Left renal cortex interstitium (tissue), 4 donors: ENCODE results near the gene SPTLC2. TPM values are rescaled to one million over a fixed set of nuclear protein-coding genes. Genes with fewer than 3 reads are reported as not detected.

Experiments
- DNase-seq, 4 donors: peaks; one replicate each; pipeline ENCODE4 v3.0.0-alpha.2; 2013; ENCODE audit warnings: low read depth in 4 of 4, low spot score in 2 of 4, missing footprints in 1 of 4
- polyA plus RNA-seq, 4 donors: library from polyadenylated mRNA; unstranded; fragments of 120-200 nt; gene quantifications; one replicate each; pipeline ENCODE4 v1.2.1, GENCODE V29; 2013; ENCODE audit not compliant: insufficient read length in 4 of 4

Gene SPTLC2
- polyA plus RNA-seq, 4 donors: 67.1 to 71.3 (median 69.1) TPM

DNA sequence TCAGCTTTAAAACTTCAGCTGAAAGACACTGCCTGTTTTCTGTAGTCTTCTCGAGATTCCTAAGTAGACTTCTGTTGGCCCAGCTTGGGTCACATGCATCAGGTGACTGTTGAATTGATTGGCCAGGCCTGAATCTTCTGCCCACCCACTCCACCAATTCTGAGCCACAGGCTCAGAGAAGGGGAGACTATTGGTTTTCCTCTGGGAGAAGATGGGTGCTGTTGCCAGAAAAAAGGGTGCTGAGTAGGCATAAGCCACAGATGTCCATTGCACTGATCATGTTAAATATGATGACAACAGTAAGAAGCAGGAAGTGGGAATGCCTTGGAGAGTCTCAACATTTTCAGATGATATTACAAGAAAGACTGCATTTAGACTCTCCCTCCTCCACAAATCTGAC lies 6.8 kb upstream of the SPTLC2 start:
- DNase-seq: no peak

DNA sequence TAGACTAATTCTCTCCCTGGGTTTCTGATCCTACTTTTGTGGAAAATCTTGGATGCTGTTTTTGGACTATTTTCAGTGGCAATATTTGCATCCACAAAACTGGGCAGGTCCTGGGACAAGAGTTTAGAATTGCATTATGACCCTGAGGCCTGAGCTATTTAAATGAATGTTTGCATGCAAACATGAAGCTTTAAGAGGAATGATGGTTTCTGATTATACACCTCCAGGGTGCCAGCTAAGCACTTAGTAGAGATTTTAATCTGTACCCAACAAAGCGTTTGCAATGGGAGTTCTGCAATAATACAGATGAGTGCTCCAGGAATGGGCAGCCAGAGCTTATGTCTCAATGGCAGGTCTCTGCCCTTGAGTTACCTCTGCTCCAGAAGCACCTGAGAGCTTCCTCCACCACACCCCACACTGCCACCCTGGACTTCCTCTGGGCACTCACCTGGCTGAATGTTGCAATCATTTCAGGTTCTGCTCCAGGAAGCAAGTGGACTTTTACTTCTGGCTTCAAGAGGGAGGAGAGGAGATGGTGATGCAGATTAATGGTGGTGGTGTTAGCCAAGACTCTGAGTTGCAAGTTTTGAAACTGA lies 6.0 kb upstream of the SPTLC2 start:
- DNase-seq: no peak

DNA sequence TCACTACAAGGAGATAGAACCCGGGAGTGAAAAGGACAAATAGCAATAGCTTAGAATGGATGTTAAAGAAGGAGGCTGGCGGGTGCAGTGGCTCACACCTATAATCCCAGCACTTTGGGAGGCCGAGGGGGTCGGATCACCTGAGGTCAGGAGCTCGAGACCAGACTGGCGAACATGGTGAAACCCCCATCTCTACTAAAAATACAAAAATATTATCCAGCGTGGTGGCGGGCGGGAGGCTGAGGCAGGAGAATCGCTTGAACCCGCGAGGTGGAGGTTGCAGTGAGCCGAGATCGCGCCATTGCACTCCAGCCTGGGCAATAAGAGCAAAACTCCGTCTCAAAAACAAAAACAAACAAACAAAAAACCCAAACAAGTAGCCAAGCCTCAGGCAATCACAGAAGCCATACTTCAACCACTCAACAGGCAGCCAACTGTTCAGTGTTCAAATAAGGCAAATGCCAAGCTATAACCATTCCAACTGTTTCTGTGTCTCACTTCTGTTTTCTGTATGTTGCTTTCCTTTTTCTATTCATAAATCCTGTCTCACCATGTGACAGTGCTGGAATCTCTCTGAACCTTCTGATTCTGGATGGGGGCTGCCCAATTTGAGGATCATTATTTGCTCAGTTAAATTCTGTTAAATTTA lies 3.9 kb upstream of the SPTLC2 start:
- no peak for DNase-seq

DNA sequence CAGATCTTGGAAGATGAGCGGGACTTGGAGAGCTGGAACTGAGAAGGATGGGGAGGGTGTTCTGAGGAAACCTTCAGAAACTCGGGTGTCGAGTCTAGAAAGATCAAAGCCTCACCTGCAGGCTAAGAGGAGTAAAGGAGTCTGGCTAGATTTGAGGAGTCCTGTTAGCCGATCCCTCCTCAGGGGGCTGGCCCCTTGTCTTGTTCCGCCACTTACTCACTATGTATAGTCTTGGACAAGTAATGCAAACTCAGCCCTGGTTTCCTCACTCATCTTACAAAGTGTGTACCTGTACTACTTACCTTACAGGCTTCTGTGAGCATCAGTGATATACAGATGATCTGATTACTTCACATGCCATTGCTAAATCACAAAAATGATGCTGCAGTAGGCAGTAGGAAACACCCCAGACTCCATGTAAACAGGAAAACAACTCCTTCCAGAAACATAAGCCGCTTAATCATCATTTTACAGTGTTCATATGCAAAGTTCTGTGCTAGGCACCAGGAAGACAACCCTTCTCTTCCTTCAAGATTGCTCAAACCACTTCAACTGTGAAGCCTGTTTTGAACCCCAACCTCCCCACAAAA lies 2.0 kb upstream of the SPTLC2 start:
- no peak for DNase-seq

DNA sequence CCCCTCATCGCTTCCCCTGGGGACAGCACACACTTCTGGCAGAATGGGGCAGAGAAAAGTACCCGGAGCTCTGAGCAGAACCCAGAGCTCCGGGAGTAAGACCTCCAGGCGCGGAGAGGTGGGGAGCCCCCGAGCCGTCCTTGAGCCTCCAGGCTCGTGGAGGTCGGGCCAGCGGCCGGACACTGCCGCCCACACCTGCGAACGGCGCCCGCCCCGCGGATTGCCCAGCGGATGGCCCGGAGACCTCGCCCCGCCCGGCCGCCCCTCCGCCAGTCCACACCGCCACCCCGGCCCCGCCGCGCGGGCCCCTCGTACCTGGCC lies 344 bp downstream of the SPTLC2 start:
- no peak for DNase-seq

DNA sequence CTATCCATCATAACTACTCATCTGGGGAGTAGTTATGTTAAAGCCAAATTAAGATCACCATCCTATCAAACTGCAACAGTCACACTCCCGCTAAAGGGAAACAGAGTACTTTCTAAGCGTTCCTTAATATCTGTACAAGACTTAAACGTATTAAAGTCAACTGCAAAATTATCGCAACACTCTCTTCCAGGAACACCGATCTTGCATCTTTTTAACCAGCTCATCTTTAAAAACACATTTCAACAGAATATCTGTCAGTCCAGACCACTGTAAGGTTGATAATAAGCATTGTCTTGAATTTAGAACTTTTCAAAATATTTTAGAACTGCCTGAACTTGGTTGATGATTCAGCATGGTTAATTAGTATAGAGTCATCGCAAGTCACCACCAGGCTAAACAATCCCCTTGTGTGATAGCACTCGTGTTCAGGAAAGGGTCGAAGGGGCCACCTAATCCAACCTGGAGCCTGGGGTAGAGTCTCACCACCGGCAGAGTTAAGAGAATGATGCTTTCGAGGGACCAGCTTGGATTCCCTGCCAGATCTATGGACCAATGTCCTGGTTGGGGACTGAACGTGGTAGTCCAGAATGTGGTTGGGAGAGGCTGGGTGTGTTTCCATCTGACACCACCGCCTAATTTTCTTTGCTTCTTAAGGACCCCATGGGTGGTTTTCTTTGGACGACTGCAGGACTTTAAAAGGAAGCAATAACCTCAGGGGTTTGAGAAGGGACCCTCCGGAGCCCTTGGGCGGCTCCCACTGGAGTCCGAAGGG lies 890 bp downstream of the SPTLC2 start:
- DNase-seq: no peak

DNA sequence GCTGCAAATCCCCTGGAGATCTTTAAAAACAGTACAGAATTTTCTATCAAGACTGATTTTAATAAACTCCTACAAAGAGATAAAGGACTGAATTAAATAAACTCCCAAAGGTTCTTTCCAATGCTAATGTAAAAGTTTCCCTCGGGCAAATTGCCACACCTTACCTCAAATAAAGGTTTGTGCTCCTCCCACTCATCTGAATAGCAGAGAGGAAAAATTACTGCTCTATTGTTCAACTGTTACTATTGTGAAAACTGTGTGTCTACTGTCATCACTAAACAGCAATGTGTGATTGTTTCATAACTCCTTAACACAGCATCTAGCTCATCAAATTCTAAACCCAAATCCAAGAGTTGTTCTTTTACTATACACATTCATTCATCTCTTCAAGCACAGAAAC lies 3.2 kb downstream of the SPTLC2 start:
- no peak for DNase-seq

DNA sequence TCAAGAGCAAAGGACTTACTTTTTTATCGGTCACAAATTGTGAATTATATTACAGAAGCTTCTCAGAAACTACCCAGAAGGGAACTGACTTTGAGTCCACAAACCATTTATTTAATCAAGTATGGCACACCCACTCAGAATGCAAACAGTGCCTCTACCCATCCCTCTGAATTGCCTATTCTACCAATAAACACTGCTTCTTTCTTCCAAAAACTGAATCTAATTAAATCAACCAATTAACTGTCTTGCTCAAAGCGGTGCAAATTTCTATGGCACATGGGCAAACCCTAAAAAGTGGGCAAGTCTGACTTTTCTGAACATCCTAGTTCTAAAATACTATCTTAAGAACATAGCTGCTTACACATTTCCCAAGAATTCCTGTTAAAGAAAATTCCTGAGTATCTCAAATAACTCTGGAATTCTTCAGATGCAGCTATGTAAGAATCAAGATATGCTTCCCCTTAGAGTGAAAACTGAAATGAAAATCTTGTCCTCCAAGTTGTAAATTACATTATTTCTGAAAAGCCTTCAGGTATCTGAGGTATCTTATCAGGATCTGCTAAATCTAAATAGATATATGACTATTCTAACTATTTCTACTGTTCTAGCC lies 4.3 kb downstream of the SPTLC2 start:
- DNase-seq: no peak

DNA sequence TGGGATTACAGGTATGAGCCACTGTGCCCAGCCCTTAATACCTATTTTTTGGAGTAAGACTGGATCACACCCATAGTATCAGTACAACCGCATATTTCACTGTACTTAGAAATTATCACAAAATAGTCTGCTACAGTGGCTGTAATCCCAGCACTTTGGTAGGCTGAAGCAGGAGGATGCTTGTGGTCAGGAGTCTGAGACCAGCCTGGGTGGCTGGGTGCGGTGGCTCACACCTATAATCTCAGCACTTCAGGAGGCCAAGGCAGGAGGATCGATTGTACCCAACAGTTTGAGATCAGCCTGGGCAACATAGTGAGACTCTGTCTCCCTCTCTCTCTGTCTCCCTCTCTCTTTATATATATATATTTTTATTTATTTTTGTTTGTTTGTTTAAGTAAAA lies 5.9 kb downstream of the SPTLC2 start:
- no peak for DNase-seq

DNA sequence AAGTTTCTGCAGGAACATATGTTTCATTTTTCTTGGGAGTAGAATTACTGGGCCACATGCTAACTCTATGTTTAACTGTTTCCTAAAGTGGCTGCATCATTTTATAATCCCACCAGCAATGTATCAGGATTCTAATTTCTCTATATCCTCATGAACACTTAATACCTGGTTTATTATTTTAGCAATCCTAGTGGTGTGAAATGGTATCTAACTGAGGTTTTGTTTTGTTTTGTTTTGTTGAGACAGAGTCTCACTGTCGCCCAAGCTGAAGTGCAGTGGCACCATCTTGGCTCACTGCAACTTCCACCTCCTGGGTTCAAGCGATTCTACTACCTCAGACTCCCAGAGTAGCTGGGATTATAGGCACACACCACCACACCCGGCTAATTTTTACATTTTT lies 6.5 kb downstream of the SPTLC2 start:
- no peak for DNase-seq

DNA sequence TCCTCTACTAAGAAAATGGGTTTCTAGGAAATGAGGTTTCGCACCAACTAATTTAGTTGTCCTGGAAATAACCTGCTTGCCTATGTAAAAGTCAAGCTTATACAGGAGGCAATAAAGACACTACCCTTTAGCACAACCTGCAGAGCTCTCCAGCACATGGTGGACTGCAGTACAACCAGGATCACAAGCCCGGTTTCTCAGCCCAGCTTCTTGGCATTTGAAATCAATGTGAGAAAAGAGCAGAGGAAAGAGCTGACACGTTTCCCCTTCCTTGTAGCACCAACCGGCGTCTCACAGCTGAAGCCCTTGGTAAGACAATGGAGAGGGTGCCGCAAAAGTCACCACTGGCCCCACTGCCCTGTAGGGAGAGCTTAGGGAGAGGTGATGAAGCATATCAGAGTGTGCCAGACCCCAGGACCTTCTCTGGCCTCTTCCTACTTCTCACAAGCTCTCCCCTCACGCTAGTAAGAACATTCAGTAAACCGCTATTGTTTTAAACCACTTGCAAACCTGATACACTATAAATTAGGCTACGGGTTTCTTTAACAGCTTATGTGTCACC lies 8.6 kb downstream of the SPTLC2 start:
- DNase-seq: no peak

DNA sequence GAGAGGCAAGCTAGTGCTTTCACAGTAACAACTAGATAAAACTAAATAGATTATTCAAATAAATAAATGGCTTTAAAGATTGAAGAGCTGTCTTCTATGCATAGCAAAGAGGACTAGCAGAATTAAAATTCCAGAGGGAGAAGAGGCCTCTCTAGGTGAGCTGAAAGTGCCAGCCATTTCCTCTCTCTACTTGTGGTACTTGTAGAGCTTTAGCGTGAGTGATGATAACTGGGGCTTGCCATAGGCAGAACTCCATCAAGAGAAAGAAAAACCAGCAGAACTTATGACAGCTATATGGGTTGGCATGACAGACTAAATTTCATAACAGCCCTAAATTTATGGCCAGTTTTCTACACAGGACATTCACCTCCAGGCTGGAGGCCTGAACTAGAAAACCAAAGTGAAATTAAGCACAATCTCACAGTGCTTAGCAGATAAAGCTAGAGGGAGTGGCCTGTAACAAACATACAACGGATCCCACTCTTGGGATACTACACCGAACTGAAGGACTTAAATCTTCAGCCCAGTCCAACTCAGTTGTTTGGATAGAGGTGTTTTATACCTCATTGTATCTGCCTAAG lies 11.0 kb downstream of the SPTLC2 start:
- DNase-seq: no peak

DNA sequence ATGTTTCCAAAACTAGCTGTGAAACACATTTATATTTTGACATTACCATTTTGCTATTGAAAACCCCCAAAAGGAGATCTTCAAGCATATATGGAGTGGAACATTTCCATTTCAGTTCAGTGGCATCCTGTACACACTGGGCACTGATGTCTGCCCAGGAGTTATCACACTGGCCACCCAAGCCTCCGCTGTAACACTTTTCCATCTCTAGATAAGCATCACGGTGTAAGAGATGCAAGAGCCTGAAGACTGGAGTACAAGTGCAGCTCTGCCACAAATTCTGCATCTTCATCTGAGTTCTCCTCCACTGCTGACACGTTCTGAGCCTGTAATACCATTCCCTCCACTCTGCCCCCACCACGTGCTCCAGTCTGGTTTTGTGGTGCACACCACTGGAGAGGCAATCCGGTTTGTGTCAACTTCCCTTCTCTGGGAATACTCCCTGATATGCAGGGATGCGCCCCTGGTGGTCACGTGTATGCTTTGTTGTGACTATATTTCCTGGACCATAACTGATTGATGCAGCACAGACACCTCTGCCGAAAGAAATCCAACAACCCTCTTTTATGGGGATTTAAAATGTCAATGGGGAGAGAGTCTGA lies 12.7 kb downstream of the SPTLC2 start:
- DNase-seq: no peak

DNA sequence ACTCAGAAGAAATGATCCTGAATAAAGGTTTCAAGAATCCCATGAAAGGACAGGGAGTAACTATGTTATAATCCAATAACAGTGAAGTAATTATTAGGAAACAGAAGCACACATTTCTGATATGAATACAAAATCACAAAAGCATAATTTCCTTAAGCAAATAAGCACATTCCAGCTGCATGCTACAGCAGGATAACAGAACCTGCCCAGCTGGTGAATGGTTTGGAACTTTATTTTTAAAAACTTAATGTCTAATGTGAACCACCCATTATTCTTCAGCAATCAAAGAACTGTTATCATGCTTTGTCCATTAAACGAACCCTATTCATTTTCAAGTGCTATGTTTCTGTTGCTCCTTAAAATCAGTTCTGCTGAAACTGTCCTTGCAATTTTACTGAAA lies 13.4 kb downstream of the SPTLC2 start:
- no peak for DNase-seq

DNA sequence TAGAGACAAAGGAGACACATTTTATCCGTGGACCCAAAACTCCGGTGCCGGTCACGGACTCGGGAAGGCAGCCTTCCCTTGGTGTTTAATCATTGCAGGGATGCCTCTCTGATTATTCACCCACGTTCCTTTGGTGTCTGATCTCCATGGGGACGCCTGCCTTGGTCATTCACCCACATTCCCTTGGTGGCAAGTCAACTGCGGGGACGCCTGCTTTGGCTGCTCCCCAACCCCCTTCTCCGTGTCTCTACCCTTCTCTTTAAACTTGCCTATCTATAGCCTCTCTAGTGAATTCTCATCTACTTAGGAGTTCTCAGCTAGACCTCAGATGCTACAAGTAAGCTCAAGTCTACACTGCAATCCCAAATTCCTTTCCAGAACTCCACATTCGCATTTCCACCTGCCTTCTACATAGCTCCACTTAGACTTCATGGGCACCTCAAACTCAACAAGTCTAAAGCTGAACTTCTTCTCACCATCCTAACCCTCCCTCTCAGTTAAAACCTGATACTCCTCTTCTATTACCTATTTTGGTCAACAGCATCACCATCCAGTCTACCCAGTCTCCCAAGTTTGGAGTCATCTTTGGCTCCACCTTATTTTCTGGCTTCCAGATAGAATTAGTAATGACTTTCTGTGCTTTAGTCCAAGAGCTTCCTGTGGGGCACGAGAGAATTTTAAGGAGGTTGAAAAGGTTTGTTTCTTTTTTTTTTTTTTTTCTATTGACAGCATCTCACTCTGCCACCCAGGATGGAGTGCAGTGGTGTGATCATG lies 14.4 kb downstream of the SPTLC2 start:
- DNase-seq: no peak

DNA sequence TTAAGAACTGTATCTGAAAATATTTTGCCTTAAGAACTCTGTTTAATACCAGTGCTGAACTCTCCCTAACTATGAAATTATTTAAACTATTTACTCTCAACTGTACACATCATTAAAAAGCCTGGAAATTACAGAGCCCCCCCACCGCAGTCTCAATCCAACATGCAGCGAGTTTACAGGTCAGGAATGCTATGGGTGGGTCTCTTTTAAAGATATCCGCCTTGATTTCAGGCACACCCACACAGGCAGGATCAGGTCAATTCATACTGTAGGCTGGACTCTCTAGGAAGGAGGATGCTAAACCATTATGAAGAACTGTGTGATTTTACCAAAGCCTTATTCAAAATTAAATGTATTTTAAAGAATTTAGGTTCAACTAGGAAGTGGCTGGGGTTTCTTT lies 16.5 kb downstream of the SPTLC2 start:
- no peak for DNase-seq

DNA sequence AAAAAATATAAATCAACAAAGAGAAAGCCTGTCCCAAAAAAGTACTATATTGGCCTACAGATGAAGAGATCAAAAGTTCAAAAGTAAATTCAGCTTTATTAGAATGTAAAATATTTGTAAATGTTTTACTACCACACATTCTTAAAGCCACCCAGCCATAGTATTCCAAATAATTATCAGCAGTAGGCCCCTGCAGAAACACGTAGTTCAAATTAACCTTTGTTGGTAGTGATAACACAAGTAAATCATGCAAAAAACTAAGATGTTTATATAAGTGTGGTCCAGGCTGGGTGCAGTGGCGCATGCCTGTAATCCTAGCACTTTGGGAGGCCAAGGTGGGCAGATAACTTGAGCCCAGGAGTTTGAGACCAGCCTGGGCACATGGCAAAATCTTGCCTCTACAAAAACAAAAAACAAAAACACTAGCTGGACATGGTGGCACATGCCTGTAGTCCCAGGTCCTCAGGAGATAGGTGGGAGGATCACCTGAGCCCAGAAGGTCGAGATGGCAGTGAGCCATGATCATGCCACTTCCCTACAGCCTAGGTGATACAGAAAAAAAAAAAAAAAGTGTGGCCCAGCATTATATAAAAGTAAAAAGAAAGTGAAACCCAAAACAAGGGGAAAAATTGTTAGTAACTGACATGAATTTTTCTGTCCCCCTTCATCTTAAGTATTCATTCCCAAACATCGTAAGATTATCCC lies 17.9 kb downstream of the SPTLC2 start:
- no peak for DNase-seq

DNA sequence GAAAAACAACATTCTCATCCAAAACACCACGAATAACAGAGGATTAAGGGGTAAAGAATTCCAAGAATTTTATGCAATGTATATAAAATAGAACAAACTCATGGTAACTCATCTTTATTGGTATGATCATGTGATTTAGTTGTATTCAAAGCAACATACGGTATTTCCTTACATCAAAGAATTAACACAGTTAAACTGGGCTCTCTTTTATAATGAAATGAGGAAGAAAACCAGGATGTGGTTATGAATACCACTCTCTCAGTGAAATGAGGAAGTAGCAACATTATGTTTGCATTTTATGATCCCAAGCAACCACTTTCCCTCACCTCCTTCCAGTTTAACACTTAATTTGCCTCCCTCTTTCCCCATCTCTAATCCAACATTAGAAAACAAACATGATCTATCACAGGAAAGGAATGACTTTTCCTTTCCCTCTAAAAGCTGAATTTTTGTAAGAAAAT lies 22.9 kb downstream of the SPTLC2 start:
- no peak for DNase-seq
